Neural progenitor cell (in vitro differentiated cells): Measurements from ENCODE around the gene OR2G6. TPM values are rescaled to one million over a fixed set of nuclear protein-coding genes. Genes with fewer than 3 reads are reported as not detected.
"Not testable (repeated sequence)": the region's sequence is repeated elsewhere in the genome, so short reads cannot be mapped to it uniquely, and the experiment has no call there.

Source experiments
- DNase-seq: peaks from one replicate; pipeline ENCODE4 v3.0.0-alpha.2; 2016; ENCODE audit warnings: low spot score
- H2AFZ ChIP-seq: fragments of 200-600 bp; sonication (generic); replicated peaks from 2 replicates; pipeline ENCODE4 v1.6.1; 2016; ENCODE audit warnings: antibody characterized with exemption
- H3F3A ChIP-seq: fragments of 200-600 bp; sonication (generic); 2 replicates; pipeline ENCODE4 v1.6.1; 2016; ENCODE audit warnings: antibody characterized with exemption, low read depth
- H3K27ac ChIP-seq: fragments of 200-600 bp; sonication (generic); 2 replicates; pipeline ENCODE4 v1.5.1; 2016; ENCODE audit warnings: mild to moderate bottlenecking
- H3K27me3 ChIP-seq: fragments of 200-600 bp; sonication (generic); 2 replicates; pipeline ENCODE4 v1.6.1; 2016; ENCODE audit warnings: mild to moderate bottlenecking, moderate library complexity
- H3K36me3 ChIP-seq: fragments of 200-600 bp; sonication (generic); 2 replicates; pipeline ENCODE4 v1.5.1; 2016
- H3K4me1 ChIP-seq: fragments of 200-600 bp; sonication (generic); 2 replicates; pipeline ENCODE4 v1.6.1; 2016; ENCODE audit warnings: mixed run types
- H3K4me2 ChIP-seq: fragments of 200-600 bp; sonication (generic); 2 replicates; pipeline ENCODE4 v1.6.1; 2016
- H3K4me3 ChIP-seq: fragments of 200-600 bp; sonication (generic); 2 replicates; pipeline ENCODE4 v1.5.1; 2016
- H3K79me2 ChIP-seq: fragments of 200-600 bp; sonication (generic); 2 replicates; pipeline ENCODE4 v1.6.1; 2016; ENCODE audit warnings: low read depth
- H3K9ac ChIP-seq: fragments of 200-600 bp; sonication (generic); 2 replicates; pipeline ENCODE4 v1.6.1; 2016
- H3K9me3 ChIP-seq: fragments of 200-600 bp; sonication (generic); 2 replicates; pipeline ENCODE4 v1.5.1; 2016; ENCODE audit warnings: low read depth
- H4K20me1 ChIP-seq: fragments of 200-600 bp; sonication (generic); 2 replicates; pipeline ENCODE4 v1.6.1; 2016; ENCODE audit warnings: low read depth
- H3K27ac Mint-ChIP-seq: 3 replicates; pipeline ENCODE4 v1.8.0; 2021; ENCODE audit warnings: mixed read lengths
- H3K27me3 Mint-ChIP-seq: 2 replicates; pipeline ENCODE4 v1.8.0; 2022; ENCODE audit warnings: low read depth, mild to moderate bottlenecking, inconsistent platforms, moderate library complexity, mixed read lengths; ENCODE audit not compliant: insufficient read depth
- H3K36me3 Mint-ChIP-seq: 3 replicates; pipeline ENCODE4 v1.8.0; 2021; ENCODE audit warnings: mixed read lengths
- H3K4me1 Mint-ChIP-seq: 3 replicates; pipeline ENCODE4 v1.8.0; 2021; ENCODE audit warnings: mixed read lengths
- H3K4me3 Mint-ChIP-seq: 3 replicates; pipeline ENCODE4 v1.8.0; 2021; ENCODE audit warnings: mild to moderate bottlenecking, moderate library complexity, mixed read lengths
- H3K9me3 Mint-ChIP-seq: 3 replicates; pipeline ENCODE4 v1.8.0; 2020; ENCODE audit warnings: mixed read lengths
- EZH2 ChIP-seq: fragments of 200-600 bp; sonication (generic); IDR thresholded peaks from 2 replicates; pipeline ENCODE4 v1.6.1; 2017; ENCODE audit warnings: antibody characterized with exemption, mild to moderate bottlenecking, moderate library complexity
- EZH2phosphoT487 ChIP-seq: fragments of 200-600 bp; sonication (generic); IDR thresholded peaks from 2 replicates; pipeline ENCODE4 v1.6.1; 2017; ENCODE audit warnings: antibody characterized with exemption
- total RNA-seq: library from RNA; depleted of rRNA; stranded (reverse); fragments of >200 nt; gene quantifications from 2 replicates; pipeline ENCODE4 v1.2.3, GENCODE V29; 2015; ENCODE audit warnings: low replicate concordance
- TF ChIP-seq, protein P1 (sequence below): fragments of 200-600 bp; sonication (generic); IDR thresholded peaks from 2 replicates; pipeline ENCODE4 v1.5.1; 2017; ENCODE audit warnings: antibody characterized with exemption, mild to moderate bottlenecking

The OR2G6 gene
- total RNA-seq, 1 donor from 2014 or later, result not detected

- not testable (repeated sequence) for H3K4me3 Mint-ChIP-seq, H3K27me3 ChIP-seq, H3K9ac ChIP-seq, H3K36me3 Mint-ChIP-seq, H3K4me1 Mint-ChIP-seq, H3K27ac Mint-ChIP-seq, H3K79me2 ChIP-seq, H4K20me1 ChIP-seq, DNase-seq, H3K4me1 ChIP-seq, H3K4me2 ChIP-seq, H3K9me3 ChIP-seq, H3K36me3 ChIP-seq, H3F3A ChIP-seq, H3K4me3 ChIP-seq, H3K27me3 Mint-ChIP-seq, H3K27ac ChIP-seq, H3K9me3 Mint-ChIP-seq, H2AFZ ChIP-seq
Measured at GRCh38 chr1:248488289-248488688, 19.6 kb upstream of the OR2G6 start, which contains the start of gene OR2T5. Gene OR2T5, plus strand, starts transcription at chr1:248488589. Its CDS starts 0 bp downstream, at chr1:248488589.

DNA sequence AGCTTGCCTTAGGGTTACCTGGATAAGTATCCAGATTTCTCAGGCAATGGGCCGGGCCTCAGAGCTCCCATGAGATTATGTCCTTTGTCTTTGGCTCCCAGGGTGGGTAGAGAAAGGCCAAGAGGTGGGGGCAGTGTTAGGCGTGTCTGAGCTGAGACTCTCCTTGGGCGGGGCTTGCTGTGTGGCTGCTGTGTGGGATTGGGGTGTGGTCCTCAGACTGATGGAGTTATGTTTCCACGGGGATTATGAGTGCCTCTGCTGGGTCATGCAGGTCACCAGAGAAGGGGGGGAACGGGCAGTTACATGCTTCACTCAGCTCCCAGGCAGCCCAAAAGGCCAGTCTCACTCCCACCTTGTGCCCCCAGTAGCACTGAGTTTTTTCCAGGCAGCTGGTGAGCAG, 11.2 kb upstream of the OR2G6 start:
- not testable (repeated sequence) for H3K4me1 ChIP-seq, H3F3A ChIP-seq, H3K9me3 ChIP-seq, H3K9ac ChIP-seq, H4K20me1 ChIP-seq, H3K36me3 ChIP-seq, H3K36me3 Mint-ChIP-seq, H3K4me2 ChIP-seq, H3K27me3 Mint-ChIP-seq, H3K27ac ChIP-seq, DNase-seq, H3K4me3 ChIP-seq, H3K4me1 Mint-ChIP-seq, H3K4me3 Mint-ChIP-seq, H2AFZ ChIP-seq, H3K27me3 ChIP-seq, H3K27ac Mint-ChIP-seq, H3K79me2 ChIP-seq, H3K9me3 Mint-ChIP-seq

- H3K79me2 ChIP-seq, H3K9me3 Mint-ChIP-seq, H4K20me1 ChIP-seq, H3F3A ChIP-seq, H3K4me3 ChIP-seq, H3K27me3 ChIP-seq, H3K27me3 Mint-ChIP-seq, H3K27ac ChIP-seq, H3K36me3 Mint-ChIP-seq, DNase-seq, H3K4me1 ChIP-seq, H3K27ac Mint-ChIP-seq, H2AFZ ChIP-seq, H3K9ac ChIP-seq, H3K9me3 ChIP-seq, H3K4me3 Mint-ChIP-seq, H3K36me3 ChIP-seq, H3K4me2 ChIP-seq, H3K4me1 Mint-ChIP-seq: not testable (repeated sequence)
Measured at GRCh38 chr1:248500305-248501035, 7.4 kb upstream of the OR2G6 start.

DNA sequence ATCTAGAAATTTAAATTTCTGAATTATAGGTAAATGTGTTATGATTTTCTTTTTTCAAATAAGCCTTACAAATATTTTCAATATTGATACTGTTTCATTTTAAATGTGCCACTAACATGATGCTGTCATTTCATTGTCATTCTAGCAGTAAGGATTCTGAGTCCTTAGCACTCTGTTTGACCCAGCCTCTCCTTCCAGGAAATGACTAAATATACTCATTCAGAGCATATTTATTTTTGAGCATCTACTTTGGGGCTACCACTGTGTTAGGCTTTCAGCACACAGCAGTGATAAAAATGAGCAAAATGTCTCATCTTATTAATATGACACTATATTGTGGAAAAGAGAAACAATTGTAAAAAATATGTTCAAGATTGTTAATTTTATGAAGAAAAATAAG, 2.3 kb downstream of the OR2G6 start:
- H3K4me3 Mint-ChIP-seq, result not testable (repeated sequence)

DNA sequence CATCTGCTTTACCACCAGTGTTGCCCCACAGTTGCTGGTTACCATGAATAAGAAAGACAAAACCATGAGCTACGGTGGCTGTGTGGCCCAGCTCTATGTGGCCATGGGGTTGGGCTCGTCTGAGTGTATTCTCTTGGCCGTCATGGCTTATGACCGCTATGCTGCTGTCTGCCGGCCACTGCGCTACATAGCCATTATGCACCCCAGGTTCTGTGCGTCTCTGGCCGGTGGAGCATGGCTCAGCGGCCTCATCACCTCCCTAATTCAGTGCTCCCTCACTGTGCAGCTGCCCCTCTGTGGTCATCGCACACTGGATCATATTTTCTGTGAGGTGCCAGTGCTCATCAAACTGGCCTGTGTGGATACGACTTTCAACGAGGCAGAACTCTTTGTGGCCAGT, 14.0 kb downstream of the OR2G6 start:
- no peak overlapping the region for H3K4me3 Mint-ChIP-seq
- H3K4me1 Mint-ChIP-seq, result no peaks in the 10 kb centered on the region
- Histone ChIP-seq H3K4me3 (no peak overlapping the region), H3K9ac (no peak overlapping the region), H3K9me3 (peaks cover 20% of the 10 kb centered on the region), H3K4me2 (no peak overlapping the region), H3K27ac (no peak overlapping the region), H4K20me1 (no peaks in the 10 kb centered on the region), H3K79me2 (no peaks in the 10 kb centered on the region), H3K4me1 (no peaks in the 10 kb centered on the region), H3K36me3 (no peaks in the 10 kb centered on the region), H3F3A (no peaks in the 10 kb centered on the region), H2AFZ (no peak overlapping the region), H3K27me3 (no peaks in the 10 kb centered on the region)
- H3K27ac Mint-ChIP-seq, result no peak overlapping the region
- peaks cover 22% of the 10 kb centered on the region for H3K9me3 Mint-ChIP-seq
- no peak for DNase-seq
- H3K27me3 Mint-ChIP-seq, result no peaks in the 10 kb centered on the region
- no peaks in the 10 kb centered on the region for H3K36me3 Mint-ChIP-seq
- TF ChIP-seq EZH2 (no peak), EZH2phosphoT487 (no peak)
- TF ChIP-seq, protein P1, sequence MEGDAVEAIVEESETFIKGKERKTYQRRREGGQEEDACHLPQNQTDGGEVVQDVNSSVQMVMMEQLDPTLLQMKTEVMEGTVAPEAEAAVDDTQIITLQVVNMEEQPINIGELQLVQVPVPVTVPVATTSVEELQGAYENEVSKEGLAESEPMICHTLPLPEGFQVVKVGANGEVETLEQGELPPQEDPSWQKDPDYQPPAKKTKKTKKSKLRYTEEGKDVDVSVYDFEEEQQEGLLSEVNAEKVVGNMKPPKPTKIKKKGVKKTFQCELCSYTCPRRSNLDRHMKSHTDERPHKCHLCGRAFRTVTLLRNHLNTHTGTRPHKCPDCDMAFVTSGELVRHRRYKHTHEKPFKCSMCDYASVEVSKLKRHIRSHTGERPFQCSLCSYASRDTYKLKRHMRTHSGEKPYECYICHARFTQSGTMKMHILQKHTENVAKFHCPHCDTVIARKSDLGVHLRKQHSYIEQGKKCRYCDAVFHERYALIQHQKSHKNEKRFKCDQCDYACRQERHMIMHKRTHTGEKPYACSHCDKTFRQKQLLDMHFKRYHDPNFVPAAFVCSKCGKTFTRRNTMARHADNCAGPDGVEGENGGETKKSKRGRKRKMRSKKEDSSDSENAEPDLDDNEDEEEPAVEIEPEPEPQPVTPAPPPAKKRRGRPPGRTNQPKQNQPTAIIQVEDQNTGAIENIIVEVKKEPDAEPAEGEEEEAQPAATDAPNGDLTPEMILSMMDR, result no peak

More for the DNA sequence above, 2.3 kb downstream of the OR2G6 start:
- H3K9me3 ChIP-seq, H3K4me1 Mint-ChIP-seq, DNase-seq, H3K9ac ChIP-seq, H3K4me1 ChIP-seq, H4K20me1 ChIP-seq, H2AFZ ChIP-seq, H3K4me3 ChIP-seq, H3K36me3 ChIP-seq, H3F3A ChIP-seq, H3K79me2 ChIP-seq, H3K27ac Mint-ChIP-seq, H3K36me3 Mint-ChIP-seq, H3K27ac ChIP-seq, H3K9me3 Mint-ChIP-seq, H3K4me2 ChIP-seq, H3K27me3 ChIP-seq, H3K27me3 Mint-ChIP-seq: not testable (repeated sequence)

DNA sequence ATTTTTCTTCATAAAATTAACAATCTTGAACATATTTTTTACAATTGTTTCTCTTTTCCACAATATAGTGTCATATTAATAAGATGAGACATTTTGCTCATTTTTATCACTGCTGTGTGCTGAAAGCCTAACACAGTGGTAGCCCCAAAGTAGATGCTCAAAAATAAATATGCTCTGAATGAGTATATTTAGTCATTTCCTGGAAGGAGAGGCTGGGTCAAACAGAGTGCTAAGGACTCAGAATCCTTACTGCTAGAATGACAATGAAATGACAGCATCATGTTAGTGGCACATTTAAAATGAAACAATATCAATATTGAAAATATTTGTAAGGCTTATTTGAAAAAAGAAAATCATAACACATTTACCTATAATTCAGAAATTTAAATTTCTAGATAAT, 29.6 kb downstream of the OR2G6 start:
- H3K27ac Mint-ChIP-seq, H3K36me3 ChIP-seq, H3K4me2 ChIP-seq, H3K36me3 Mint-ChIP-seq, DNase-seq, H3K4me1 ChIP-seq, H3K79me2 ChIP-seq, H3K4me1 Mint-ChIP-seq, H3K9ac ChIP-seq, H3K27me3 ChIP-seq, H3K4me3 ChIP-seq, H2AFZ ChIP-seq, H3K27me3 Mint-ChIP-seq, H3K4me3 Mint-ChIP-seq, H3K27ac ChIP-seq, H3K9me3 Mint-ChIP-seq, H3K9me3 ChIP-seq, H4K20me1 ChIP-seq, H3F3A ChIP-seq: not testable (repeated sequence)

- not testable (repeated sequence) for H2AFZ ChIP-seq, H4K20me1 ChIP-seq, H3K27ac ChIP-seq, H3K9me3 Mint-ChIP-seq, H3K4me3 ChIP-seq, H3K27me3 Mint-ChIP-seq, H3K27ac Mint-ChIP-seq, H3K36me3 Mint-ChIP-seq, H3K36me3 ChIP-seq, H3K9me3 ChIP-seq, H3K4me1 ChIP-seq, H3K79me2 ChIP-seq, H3K4me1 Mint-ChIP-seq, H3K4me2 ChIP-seq, H3K27me3 ChIP-seq, DNase-seq, H3K4me3 Mint-ChIP-seq, H3F3A ChIP-seq, H3K9ac ChIP-seq
Measured at GRCh38 chr1:248547383-248547782, 39.5 kb downstream of the OR2G6 start.
